Measurements from ENCODE around the gene SLC6A3. TPM values are rescaled to one million over a fixed set of nuclear protein-coding genes. Genes with fewer than 3 reads are reported as not detected.

The SLC6A3 gene
- total RNA-seq, 4 donors from 2014 or later = not detected

DNA sequence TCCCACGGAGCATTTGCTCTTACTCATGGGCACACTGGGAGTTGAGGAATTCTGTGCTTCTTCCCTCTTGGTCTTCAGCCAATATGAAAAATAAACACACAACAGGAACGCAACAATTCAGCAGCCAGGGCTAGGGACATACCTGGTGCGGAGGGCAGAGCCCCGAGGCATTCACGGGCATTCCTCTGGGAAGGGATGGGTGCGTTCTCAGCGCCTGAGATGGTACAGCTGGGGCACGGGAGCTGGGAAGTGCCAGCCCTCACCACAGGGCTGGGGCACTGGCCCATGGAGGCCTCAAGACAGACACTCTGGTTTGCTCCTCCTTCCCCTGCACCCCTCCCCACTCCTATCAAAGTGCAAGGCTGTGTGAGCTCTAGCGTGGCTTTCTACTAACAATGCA lies 2.1 kb downstream of the SLC6A3 start:
- intact Hi-C loops (cut with DNase I; ENCODE audit: low total_unique reads) (no loop called here), in situ Hi-C loops (cut with MboI; ENCODE audit: low sequenced_read_pairs in 4 of 4) (no loop called here)
- DNase-seq (no peak), ATAC-seq (no peak)
- H3K9me3 ChIP-seq = no peaks in the 10 kb centered on the region
- peaks cover 46 to 60% (median 53%) of the 10 kb centered on the region in 3 donors for H3K27me3 ChIP-seq
- no peak for TF ChIP-seq POLR2A (IDR thresholded peaks at IDR 0.05)
- TF ChIP-seq, protein P1, sequence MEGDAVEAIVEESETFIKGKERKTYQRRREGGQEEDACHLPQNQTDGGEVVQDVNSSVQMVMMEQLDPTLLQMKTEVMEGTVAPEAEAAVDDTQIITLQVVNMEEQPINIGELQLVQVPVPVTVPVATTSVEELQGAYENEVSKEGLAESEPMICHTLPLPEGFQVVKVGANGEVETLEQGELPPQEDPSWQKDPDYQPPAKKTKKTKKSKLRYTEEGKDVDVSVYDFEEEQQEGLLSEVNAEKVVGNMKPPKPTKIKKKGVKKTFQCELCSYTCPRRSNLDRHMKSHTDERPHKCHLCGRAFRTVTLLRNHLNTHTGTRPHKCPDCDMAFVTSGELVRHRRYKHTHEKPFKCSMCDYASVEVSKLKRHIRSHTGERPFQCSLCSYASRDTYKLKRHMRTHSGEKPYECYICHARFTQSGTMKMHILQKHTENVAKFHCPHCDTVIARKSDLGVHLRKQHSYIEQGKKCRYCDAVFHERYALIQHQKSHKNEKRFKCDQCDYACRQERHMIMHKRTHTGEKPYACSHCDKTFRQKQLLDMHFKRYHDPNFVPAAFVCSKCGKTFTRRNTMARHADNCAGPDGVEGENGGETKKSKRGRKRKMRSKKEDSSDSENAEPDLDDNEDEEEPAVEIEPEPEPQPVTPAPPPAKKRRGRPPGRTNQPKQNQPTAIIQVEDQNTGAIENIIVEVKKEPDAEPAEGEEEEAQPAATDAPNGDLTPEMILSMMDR (IDR thresholded peaks at IDR 0.05 in 4 of 5, conservative IDR thresholded peaks at IDR 0.05 in 1 of 5) = no peak
- no peaks in the 10 kb centered on the region for H3K36me3 ChIP-seq
- no peak overlapping the region for H3K4me3 ChIP-seq
- no peak overlapping the region for H3K27ac ChIP-seq
- H3K4me1 ChIP-seq = no peaks in the 10 kb centered on the region

DNA sequence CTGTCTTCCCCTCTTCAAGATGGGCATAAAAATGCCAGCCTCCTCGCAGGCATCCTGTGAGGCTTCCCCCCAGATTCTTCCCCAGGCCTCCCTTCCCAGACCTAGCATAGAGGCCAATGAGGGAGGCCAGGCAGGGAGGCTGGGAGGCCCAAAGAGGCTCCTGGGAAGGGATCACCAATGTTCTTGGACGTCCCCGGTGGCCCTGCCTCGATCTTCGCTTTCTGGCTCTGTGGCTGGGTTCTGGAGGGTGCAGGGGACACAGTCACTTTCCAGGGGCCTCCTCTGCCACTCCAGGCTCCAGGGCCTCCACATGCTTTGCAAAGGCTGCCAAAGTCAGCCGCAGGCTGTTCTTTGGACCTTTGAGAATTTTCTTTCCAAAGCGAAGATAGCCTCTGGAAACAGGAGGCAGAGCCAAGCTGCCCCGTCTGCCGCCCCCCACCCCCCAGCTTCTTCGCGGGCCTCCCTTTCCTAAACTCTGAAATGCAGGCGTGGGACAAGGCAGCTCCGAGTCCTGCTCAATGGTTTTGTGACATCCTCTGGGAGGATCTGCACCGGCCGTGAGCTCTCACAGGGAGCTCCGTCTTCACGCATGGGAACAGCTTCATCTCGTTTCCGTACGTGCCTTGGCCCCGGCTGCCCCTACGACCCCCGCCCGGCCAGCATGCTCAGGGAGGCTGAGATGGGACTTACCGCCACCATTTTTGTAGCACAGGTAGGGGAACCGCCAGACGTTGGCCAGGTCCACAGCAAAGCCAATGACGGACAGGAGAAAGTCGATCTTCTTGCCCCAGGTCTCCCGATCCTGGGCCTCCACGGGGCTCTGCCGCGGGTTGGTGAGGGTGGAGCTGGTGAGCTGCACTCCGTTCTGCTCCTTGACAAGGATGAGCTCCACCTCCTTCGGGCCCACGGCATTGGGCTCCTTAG lies 2.8 kb downstream of the SLC6A3 start:
- in situ Hi-C loops (cut with MboI; ENCODE audit: low sequenced_read_pairs in 4 of 4) = no loop called here
- no peaks in the 10 kb centered on the region for H3K36me3 ChIP-seq
- H3K27ac ChIP-seq = no peak overlapping the region
- no peak for DNase-seq
- no peaks in the 10 kb centered on the region for H3K9me3 ChIP-seq
- no peak overlapping the region for H3K4me3 ChIP-seq
- ATAC-seq = no peak
- intact Hi-C loops (cut with DNase I; ENCODE audit: low total_unique reads) = no loop called here
- H3K27me3 ChIP-seq = peaks cover 46 to 57% (median 53%) of the 10 kb centered on the region in 3 donors
- H3K4me1 ChIP-seq = no peaks in the 10 kb centered on the region
- TF ChIP-seq POLR2A (IDR thresholded peaks at IDR 0.05) = no peak
- TF ChIP-seq, protein P1 (IDR thresholded peaks at IDR 0.05 in 4 of 5, conservative IDR thresholded peaks at IDR 0.05 in 1 of 5) = no peak

DNA sequence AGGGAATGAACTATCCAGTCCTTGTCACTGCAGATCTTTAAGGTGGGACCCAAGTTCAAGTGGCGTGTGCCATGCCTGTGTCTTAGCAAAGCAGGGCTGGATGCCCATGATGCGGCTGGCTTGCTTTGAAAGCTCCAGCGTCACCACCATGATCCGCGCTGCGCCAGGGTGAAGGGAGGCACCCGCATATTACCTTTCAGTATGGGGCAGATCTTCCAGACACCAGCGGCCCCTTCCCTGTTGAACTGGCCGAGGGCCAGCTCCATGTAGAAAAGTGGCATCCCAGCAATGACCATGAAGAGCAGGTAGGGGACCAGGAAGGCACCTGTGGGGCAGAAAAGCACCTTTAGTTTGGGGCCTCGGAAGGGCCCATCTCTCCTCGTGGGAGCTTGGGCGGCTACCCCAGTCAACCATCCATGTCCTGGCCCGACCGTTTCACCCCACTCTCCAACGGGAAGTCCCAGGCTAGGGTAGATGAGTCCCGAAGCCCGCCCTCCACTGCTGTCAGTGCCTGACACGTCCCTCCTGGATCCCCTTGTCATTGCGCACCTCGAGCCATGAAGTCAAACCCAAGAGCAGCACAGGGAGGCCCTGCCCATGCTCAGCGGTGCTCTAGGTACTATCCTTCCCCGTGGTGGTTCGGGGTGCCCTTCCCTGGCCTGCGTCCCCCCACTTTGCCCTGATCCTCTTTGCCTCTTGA lies 3.9 kb downstream of the SLC6A3 start:
- intact Hi-C loops (cut with DNase I; ENCODE audit: low total_unique reads) = no loop called here
- DNase-seq (no peak), ATAC-seq (no peak)
- no peaks in the 10 kb centered on the region for H3K36me3 ChIP-seq
- peaks cover 39 to 45% (median 42%) of the 10 kb centered on the region in 3 donors for H3K27me3 ChIP-seq
- no peaks in the 10 kb centered on the region for H3K4me1 ChIP-seq
- TF ChIP-seq, protein P1 (IDR thresholded peaks at IDR 0.05 in 4 of 5, conservative IDR thresholded peaks at IDR 0.05 in 1 of 5) = no peak
- TF ChIP-seq POLR2A (IDR thresholded peaks at IDR 0.05) = no peak
- in situ Hi-C loops (cut with MboI; ENCODE audit: low sequenced_read_pairs in 4 of 4) = no loop called here
- no peaks in the 10 kb centered on the region for H3K9me3 ChIP-seq
- H3K27ac ChIP-seq = no peak overlapping the region
- no peak overlapping the region for H3K4me3 ChIP-seq

DNA sequence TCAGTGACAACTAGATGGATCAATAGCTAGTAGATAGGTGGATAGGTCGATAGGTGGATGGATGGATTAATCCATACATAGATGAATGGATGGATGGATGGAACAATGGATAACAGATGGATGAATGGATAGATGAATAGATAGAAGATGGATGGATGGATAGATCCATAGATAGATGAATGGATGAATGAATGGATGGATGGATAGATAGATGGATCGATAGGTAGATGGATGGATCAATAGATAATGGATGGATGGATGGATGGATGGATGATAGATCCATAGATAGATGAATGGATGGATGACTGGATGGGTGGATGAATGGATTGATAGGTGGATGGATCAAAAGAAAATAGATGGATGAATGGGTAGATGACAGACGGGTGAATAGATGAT lies 5.1 kb downstream of the SLC6A3 start:
- DNase-seq (no peak), ATAC-seq (no peak)
- intact Hi-C loops (cut with DNase I; ENCODE audit: low total_unique reads) (no loop called here), in situ Hi-C loops (cut with MboI; ENCODE audit: low sequenced_read_pairs in 4 of 4) (no loop called here)
- no peaks in the 10 kb centered on the region for H3K9me3 ChIP-seq
- no peak overlapping the region for H3K4me3 ChIP-seq
- no peaks in the 10 kb centered on the region for H3K36me3 ChIP-seq
- H3K27me3 ChIP-seq = peaks cover 31 to 35% (median 33%) of the 10 kb centered on the region in 3 donors
- TF ChIP-seq, protein P1 (IDR thresholded peaks at IDR 0.05 in 4 of 5, conservative IDR thresholded peaks at IDR 0.05 in 1 of 5) = no peak
- no peak for TF ChIP-seq POLR2A (IDR thresholded peaks at IDR 0.05)
- H3K27ac ChIP-seq = no peak overlapping the region
- no peaks in the 10 kb centered on the region for H3K4me1 ChIP-seq
